Measurements from ENCODE around the gene TTLL5.
"Not testable (repeated sequence)": the region's sequence is repeated elsewhere in the genome, so short reads cannot be mapped to it uniquely, and the experiment has no call there.

The TTLL5 gene

DNA sequence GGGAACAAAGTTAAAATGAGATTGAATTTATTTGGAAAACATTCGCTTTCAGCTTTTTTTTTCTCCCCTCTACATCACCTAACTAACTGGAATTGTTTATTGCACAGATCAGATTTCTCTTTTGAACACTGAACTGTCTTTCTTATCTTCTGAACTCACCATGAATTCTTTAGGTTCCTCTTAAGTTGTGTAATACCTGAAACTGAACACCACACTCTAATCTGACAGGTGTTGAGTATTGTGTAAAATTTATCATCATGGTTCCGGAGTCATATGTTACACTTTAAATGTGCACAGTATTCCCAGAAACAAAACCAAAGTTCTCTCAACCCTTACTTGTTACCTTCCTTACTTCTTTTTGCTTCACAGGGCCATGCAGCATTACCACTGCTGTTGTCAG is 254.0 kb downstream of the TTLL5 start:
- no peaks in the 10 kb centered on the region for H3K36me3 Mint-ChIP-seq (ENCODE audit: low read depth)
- H3K27ac Mint-ChIP-seq: no peak overlapping the region
- no peak overlapping the region for H3K4me3 Mint-ChIP-seq
- no peaks in the 10 kb centered on the region for H3K27me3 Mint-ChIP-seq (ENCODE audit: low read depth)
- no peaks in the 10 kb centered on the region for H3K9me3 Mint-ChIP-seq
- no peak for DNase-seq (ENCODE audit: low spot score)
- no peaks in the 10 kb centered on the region for H3K4me1 Mint-ChIP-seq (ENCODE audit: low read depth)

DNA sequence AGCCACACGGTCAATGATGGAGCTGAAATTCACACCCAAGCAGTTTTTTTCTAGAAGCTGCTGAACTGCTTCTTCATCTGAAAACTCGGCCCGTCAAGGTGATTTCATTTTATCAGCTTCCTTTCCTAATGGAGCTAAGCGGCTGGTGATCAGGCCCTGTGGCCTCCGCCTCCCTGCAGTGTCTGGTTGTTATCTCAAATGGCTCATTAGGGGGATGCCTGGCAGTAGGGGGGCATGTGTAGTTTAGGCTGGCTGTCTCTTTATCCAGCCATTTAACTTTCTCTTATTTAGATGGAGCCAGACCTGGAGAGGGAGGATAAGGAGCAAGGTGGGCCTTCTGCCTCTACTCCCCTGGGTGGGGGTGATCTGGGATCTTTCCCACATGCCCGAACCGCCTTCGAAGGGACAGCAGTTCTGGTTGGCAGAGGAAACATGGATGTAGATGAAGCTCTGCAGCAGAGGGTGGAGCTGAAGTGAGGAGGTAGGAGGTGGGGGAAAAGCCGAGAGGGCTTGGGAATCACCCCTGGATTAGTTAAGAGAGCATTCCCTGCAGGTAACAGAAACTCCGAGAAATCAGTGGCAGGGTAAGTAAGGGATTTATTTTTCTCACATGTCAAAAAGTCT is 256.4 kb downstream of the TTLL5 start:
- no peaks in the 10 kb centered on the region for H3K4me1 Mint-ChIP-seq (ENCODE audit: low read depth)
- no peak overlapping the region for H3K4me3 Mint-ChIP-seq
- peaks cover 6% of the 10 kb centered on the region for H3K9me3 Mint-ChIP-seq
- no peaks in the 10 kb centered on the region for H3K36me3 Mint-ChIP-seq (ENCODE audit: low read depth)
- H3K27me3 Mint-ChIP-seq (ENCODE audit: low read depth): no peaks in the 10 kb centered on the region
- no peak for DNase-seq (ENCODE audit: low spot score)
- no peak overlapping the region for H3K27ac Mint-ChIP-seq

DNA sequence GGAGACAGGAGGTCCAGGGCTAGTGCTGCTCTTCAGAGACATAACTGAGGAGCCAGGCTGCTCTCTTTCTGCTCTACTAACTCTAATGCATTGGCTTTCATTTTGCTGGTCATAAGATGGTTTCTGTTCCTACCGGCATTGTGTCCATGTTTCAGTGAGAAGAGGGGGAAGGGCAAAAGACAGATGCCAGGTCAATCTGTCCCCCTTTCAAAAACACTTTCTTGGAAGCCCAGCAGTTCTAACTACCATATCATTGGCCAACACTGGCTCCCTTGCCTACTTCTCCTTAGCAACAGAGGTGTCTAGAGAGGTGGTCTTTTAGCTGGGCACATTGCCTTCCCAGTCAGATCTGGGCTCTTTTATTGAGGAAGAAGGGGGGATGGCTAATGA is 256.9 kb downstream of the TTLL5 start:
- Mint-ChIP-seq H3K9me3 (peaks cover 6% of the 10 kb centered on the region), H3K4me3 (no peak overlapping the region), H3K4me1 (ENCODE audit: low read depth) (no peaks in the 10 kb centered on the region), H3K27me3 (ENCODE audit: low read depth) (peaks cover under 1% of the 10 kb centered on the region), H3K36me3 (ENCODE audit: low read depth) (no peaks in the 10 kb centered on the region), H3K27ac (no peak overlapping the region)
- DNase-seq (ENCODE audit: low spot score): no peak

DNA sequence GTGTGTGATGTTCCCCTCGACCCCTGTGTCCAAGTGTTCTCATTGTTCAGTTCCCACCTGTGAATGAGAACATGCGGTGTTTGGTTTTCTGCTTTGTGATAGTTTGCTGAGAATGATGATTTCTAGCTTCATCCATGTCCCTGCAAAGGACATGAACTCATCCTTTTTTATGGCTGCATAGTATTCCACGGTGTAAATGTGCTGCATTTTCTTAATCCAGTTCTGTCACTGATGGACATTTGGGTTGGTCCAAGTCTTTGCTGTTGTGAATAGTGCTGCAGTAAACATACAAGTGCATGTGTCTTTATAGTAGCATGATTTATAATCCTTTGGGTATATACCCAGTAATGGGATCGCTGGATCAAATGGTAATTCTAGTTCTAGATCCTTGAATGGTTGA is 259.4 kb downstream of the TTLL5 start:
- not testable (repeated sequence) for H3K4me3 Mint-ChIP-seq; H3K36me3 Mint-ChIP-seq (ENCODE audit: low read depth); H3K27me3 Mint-ChIP-seq (ENCODE audit: low read depth); H3K27ac Mint-ChIP-seq; H3K4me1 Mint-ChIP-seq (ENCODE audit: low read depth); DNase-seq (ENCODE audit: low spot score); H3K9me3 Mint-ChIP-seq

DNA sequence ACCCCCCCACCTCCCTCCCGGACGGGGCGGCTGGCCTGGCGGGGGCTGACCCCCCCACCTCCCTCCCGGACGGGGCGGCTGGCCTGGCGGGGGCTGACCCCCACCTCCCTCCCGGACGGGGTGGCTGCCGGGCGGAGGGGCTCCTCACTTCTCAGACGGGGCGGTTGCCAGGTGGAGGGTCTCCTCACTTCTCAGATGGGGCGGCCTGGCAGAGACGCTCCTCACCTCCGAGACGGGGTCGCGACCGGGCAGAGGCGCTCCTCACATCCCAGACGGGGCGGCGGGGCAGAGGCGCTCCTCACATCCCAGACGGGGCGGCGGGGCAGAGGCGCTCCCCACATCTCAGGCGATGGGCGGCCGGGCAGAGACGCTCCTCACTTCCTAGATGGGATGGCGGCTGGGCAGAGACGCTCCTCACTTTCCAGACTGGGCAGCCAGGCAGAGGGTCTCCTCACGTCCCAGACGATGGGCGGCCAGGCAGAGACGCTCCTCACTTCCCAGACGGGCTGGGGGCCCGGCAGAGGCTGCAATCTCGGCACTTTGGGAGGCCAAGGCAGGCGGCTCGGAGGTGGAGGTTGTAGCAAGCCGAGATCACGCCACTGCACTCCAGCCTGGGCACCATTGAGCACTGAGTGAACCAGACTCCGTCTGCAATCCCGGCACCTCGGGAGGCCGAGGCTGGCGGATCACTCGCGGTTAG is 264.2 kb downstream of the TTLL5 start:
- H3K4me1 Mint-ChIP-seq (ENCODE audit: low read depth); DNase-seq (ENCODE audit: low spot score); H3K4me3 Mint-ChIP-seq; H3K27me3 Mint-ChIP-seq (ENCODE audit: low read depth); H3K27ac Mint-ChIP-seq; H3K36me3 Mint-ChIP-seq (ENCODE audit: low read depth); H3K9me3 Mint-ChIP-seq: not testable (repeated sequence)

DNA sequence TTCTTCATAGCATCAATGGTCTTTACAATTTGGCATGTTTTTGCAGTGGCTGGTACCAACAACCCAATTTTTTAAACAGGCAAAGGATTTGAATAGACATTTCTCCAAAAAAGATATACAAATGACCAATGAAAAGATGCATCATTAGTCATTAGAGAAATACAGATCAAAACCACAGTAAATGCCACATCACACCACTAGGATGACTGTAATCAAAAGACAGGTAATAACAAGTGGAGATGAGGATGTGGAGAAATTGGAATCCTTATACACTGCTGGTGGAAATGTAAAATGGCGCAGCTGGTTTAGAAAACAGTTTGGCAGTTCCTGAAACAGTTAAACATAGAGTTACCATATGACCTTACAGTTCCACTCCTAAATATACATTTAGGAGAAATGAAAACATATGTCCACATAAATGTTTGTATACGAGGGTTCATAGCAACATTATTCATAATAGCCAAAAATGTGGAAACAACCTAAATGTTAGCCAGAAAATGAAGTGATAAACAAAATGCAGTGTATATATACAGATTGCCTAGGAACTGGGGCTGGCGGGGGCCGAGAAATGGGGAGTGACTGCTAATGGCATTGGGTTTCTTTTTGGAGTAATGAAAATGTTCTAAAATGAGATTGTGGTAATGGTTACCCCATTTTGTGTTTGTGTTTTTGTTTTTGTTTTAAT is 265.5 kb downstream of the TTLL5 start:
- no peak overlapping the region for H3K27ac Mint-ChIP-seq
- no peaks in the 10 kb centered on the region for H3K9me3 Mint-ChIP-seq
- DNase-seq (ENCODE audit: low spot score): no peak
- H3K27me3 Mint-ChIP-seq (ENCODE audit: low read depth): peaks cover 2% of the 10 kb centered on the region
- no peaks in the 10 kb centered on the region for H3K36me3 Mint-ChIP-seq (ENCODE audit: low read depth)
- H3K4me3 Mint-ChIP-seq: no peak overlapping the region
- no peaks in the 10 kb centered on the region for H3K4me1 Mint-ChIP-seq (ENCODE audit: low read depth)

DNA sequence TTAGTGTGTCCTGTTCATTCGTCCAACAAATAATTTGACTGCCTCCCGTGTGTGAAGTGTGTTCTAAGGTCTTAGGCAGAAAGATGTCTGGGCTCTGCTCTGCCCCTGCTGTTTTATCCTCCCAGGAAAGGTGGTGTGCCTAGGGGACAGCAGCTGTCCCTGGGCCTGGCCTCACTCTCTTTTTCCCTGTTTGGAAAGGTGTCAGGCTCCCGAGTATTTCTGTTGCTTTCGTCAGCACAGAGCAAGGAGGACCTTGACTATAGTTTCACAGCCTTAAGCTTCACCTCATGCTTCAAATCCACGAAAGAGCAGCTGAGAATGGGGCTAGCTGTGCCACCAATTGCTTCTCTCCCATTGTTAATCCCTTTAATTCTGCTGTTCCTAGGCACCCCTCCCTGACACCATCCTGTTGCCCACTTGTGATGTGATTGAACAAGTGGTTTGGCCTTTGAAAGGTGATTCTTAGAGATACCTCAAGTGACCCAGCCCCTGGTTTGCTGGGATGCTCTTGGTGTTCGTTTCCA is 266.6 kb downstream of the TTLL5 start:
- H3K9me3 Mint-ChIP-seq: no peaks in the 10 kb centered on the region
- H3K4me3 Mint-ChIP-seq: no peak overlapping the region
- H3K27ac Mint-ChIP-seq: no peak overlapping the region
- H3K4me1 Mint-ChIP-seq (ENCODE audit: low read depth): no peaks in the 10 kb centered on the region
- peaks cover 2% of the 10 kb centered on the region for H3K27me3 Mint-ChIP-seq (ENCODE audit: low read depth)
- no peaks in the 10 kb centered on the region for H3K36me3 Mint-ChIP-seq (ENCODE audit: low read depth)
- DNase-seq (ENCODE audit: low spot score): no peak

DNA sequence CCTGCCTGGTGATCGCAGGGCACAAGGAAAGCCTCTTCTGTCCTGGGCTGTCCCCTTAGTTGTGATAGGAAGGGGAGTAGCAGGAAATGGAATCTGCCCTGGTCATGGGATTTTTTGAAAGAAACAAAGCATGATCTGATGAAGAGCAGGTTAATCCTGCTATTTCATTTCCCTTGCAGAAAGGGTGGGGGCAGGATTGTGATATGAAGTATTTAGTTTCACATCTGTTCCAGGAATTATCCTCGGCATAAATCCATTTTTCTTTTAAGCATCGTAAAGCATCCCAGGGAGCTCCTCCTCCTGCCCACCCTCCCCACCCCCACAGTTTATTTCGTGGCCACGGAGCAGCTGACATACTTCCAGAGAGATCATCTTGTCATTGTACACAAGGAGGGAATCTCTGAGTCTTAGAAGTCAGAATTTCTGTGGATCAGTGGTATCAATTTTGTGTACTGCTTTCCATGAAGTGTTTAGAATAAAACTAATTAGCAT is 267.7 kb downstream of the TTLL5 start:
- Mint-ChIP-seq H3K9me3 (no peaks in the 10 kb centered on the region), H3K27ac (no peak overlapping the region), H3K36me3 (ENCODE audit: low read depth) (no peaks in the 10 kb centered on the region), H3K4me1 (ENCODE audit: low read depth) (no peaks in the 10 kb centered on the region), H3K27me3 (ENCODE audit: low read depth) (no peaks in the 10 kb centered on the region), H3K4me3 (no peak overlapping the region)
- DNase-seq (ENCODE audit: low spot score): no peak

DNA sequence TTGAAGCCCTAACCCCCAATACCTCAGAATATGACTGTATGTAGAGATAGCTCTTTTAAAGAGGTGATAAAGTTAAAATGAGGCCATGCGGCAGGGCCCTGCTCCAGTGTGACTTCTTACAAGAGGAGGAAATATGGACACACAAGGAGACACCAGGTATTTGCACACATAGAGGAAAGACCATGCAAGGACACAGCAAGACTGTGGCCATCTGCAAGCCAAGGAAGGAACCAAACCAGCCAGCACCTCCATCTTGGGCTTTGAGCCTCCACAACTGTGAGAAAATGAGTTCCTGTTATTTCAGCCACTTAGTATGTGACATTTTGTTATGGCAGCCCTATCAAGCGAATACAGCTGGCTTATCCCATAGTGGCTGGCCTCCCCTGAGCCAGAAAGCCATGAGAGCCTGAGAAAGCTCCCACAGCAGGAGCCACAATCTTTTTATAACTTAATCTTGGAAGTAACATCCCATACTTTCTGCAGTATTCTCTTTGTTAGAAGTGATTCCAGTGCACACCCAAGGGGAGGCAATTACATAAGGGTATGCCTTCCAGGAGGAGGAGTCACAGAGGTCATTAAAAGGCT is 272.8 kb downstream of the TTLL5 start:
- DNase-seq (ENCODE audit: low spot score): no peak
- Mint-ChIP-seq H3K27ac (no peak overlapping the region), H3K4me1 (ENCODE audit: low read depth) (peaks cover 2% of the 10 kb centered on the region), H3K4me3 (no peak overlapping the region), H3K27me3 (ENCODE audit: low read depth) (no peaks in the 10 kb centered on the region), H3K36me3 (ENCODE audit: low read depth) (no peaks in the 10 kb centered on the region), H3K9me3 (no peaks in the 10 kb centered on the region)

DNA sequence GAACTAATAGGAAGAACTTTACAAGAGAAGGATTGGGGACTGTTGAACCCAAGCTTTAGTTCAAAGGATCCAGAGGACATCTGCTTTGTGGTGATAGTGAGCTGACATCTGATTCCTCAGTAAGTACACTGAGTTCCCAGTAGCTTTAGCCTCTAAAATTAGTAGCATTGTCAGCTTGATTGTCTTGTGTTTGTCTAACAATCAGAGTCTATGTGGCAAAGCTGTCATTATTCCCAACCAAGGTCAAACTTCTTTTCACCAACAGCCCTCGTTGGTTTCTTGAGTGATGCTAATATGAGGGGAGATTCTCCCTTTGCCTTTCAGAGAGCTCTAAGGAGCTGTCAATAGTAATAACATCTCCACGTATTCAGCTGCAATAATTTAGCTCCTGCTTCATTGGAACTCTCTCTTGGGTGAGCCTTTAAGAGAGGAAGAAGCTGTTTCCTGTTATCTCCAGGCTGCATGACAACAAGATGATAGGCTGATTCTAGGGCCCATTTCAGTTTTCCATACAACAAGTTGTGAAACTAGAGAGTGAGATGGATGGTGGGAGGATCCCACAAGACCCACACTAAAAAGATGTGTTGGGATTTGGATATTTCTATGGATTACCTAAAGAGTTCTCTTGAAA is 274.1 kb downstream of the TTLL5 start:
- H3K4me3 Mint-ChIP-seq: no peak overlapping the region
- H3K27ac Mint-ChIP-seq: no peak overlapping the region
- H3K4me1 Mint-ChIP-seq (ENCODE audit: low read depth): peaks cover 2% of the 10 kb centered on the region

DNA sequence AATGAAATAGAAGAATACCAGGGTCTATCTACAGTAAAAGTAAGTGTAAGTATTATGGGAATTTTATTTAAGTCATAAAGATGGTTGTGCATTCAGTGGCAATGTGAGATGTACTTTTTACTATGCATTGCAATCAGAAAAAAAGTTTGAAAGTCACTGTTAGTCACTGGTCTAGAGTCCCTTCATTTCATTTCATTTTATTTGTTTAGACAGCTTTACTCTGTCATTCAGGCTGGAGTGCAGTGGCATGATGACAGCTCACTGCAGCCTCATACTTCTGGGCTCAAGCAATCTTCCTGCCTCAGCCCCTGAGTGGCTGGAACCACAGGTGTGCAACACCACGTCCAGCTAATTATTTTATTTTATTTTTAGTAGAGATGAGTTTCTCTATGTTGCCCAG is 278.2 kb downstream of the TTLL5 start:
- H3K4me1 Mint-ChIP-seq (ENCODE audit: low read depth): peaks cover 2% of the 10 kb centered on the region
- H3K27ac Mint-ChIP-seq: no peak overlapping the region
- no peak for DNase-seq (ENCODE audit: low spot score)
- no peak overlapping the region for H3K4me3 Mint-ChIP-seq
- H3K27me3 Mint-ChIP-seq (ENCODE audit: low read depth): no peaks in the 10 kb centered on the region
- H3K36me3 Mint-ChIP-seq (ENCODE audit: low read depth): peaks cover 1% of the 10 kb centered on the region
- no peaks in the 10 kb centered on the region for H3K9me3 Mint-ChIP-seq

More for the DNA sequence above, 274.1 kb downstream of the TTLL5 start:
- no peaks in the 10 kb centered on the region for H3K9me3 Mint-ChIP-seq
- no peaks in the 10 kb centered on the region for H3K27me3 Mint-ChIP-seq (ENCODE audit: low read depth)
- DNase-seq (ENCODE audit: low spot score): no peak
- no peaks in the 10 kb centered on the region for H3K36me3 Mint-ChIP-seq (ENCODE audit: low read depth)

DNA sequence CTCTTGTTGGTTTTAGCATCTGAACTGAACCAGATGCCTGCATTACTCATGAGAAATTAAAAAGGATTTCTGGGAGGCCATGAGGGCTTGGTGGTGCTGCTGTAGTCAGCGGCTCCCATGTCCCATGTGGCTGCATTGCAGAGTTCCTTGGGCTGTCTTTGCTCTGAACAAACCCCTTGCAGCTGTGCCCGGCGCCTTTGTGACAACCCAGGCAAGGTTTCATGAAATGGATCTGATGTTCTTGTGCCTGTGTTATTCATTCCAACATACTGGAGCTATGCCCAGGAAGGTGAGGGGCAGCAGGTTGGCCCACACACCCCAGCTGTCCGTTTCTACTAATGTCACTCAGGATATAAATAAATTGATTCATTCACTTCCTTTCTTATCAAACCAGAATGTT is 280.0 kb downstream of the TTLL5 start:
- Mint-ChIP-seq H3K4me1 (ENCODE audit: low read depth) (no peaks in the 10 kb centered on the region), H3K36me3 (ENCODE audit: low read depth) (peaks cover 1% of the 10 kb centered on the region), H3K4me3 (no peak overlapping the region), H3K27me3 (ENCODE audit: low read depth) (no peaks in the 10 kb centered on the region), H3K9me3 (no peaks in the 10 kb centered on the region), H3K27ac (no peak overlapping the region)
- no peak for DNase-seq (ENCODE audit: low spot score)

DNA sequence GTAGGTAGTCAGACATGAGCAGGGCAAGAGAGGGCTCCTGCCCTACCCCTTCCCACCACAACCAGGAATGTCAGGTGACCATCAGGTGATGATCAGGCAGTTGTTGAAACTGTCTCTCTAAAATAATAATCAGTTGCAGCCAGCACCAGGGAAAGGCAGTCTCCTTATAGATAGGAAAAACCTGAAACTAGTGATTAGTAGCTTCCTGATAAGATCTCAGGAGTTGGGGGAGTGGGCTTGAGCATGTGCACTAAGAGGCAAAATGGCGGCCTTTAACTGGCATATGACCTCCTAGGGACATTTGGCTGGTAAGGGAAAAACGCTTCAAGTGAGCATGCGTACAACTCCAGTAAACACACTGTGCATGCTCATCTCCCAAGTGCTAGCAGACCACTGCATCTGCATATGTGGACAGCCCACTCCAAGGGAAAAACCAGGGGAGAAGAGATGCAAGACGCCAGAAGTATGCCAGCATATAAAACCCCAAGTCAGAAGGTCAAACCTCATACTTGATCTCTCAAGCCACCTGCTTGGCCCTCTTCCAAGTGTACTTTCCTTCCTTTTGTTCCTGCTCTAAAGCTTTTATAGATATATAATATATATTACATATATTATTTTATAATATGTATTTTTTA is 283.7 kb downstream of the TTLL5 start:
- Mint-ChIP-seq H3K4me1 (ENCODE audit: low read depth) (no peaks in the 10 kb centered on the region), H3K27ac (no peak overlapping the region), H3K27me3 (ENCODE audit: low read depth) (no peaks in the 10 kb centered on the region), H3K4me3 (no peak overlapping the region), H3K9me3 (no peaks in the 10 kb centered on the region), H3K36me3 (ENCODE audit: low read depth) (peaks cover 1% of the 10 kb centered on the region)
- no peak for DNase-seq (ENCODE audit: low spot score)

Measured in T-helper 2 cell treated with Interferon-gamma antibody and Interleukin-4, amounts not matched to agents 5 μg/mL and 100 μg/mL, for 36 hours (primary cell).